ENCODE data around the gene ZDHHC8.

ZDHHC8 gene

GRCh38 chr22:20111689-20112622, 19.6 kb upstream of the ZDHHC8 start:
- no peak overlapping the region for H3K4me2 ChIP-seq (ENCODE audit: low read length)
- peaks cover 34% of the 10 kb centered on the region for H3K79me2 ChIP-seq (ENCODE audit: low read length)
- peaks cover 76% of the 10 kb centered on the region for H3K36me3 ChIP-seq (replicated peaks; ENCODE audit: low read depth, low read length)
- H2AFZ ChIP-seq (ENCODE audit: low read depth, low read length), result no peak overlapping the region
- H3K9me3 ChIP-seq (ENCODE audit: insufficient read depth, low read length), result no peaks in the 10 kb centered on the region
- peaks cover 8% of the 10 kb centered on the region for H3K4me1 ChIP-seq (ENCODE audit: low read length)
- H3K9ac ChIP-seq (ENCODE audit: low read length), result no peak overlapping the region
- H3K27ac ChIP-seq (ENCODE audit: low read length), result no peak overlapping the region
- no peak overlapping the region for H3K4me3 ChIP-seq (ENCODE audit: low read length)
- no peaks in the 10 kb centered on the region for H3K27me3 ChIP-seq (ENCODE audit: low read depth, low read length)
- H4K20me1 ChIP-seq (ENCODE audit: insufficient read depth, low read length), result 0 out of 2 replicates have a peak, but pooled peaks cover 3% of the 10 kb centered on the region
- no peak for TF ChIP-seq EZH2phosphoT487 (IDR thresholded peaks at IDR 0.05; ENCODE audit: low read depth)
- TF ChIP-seq, protein P1, sequence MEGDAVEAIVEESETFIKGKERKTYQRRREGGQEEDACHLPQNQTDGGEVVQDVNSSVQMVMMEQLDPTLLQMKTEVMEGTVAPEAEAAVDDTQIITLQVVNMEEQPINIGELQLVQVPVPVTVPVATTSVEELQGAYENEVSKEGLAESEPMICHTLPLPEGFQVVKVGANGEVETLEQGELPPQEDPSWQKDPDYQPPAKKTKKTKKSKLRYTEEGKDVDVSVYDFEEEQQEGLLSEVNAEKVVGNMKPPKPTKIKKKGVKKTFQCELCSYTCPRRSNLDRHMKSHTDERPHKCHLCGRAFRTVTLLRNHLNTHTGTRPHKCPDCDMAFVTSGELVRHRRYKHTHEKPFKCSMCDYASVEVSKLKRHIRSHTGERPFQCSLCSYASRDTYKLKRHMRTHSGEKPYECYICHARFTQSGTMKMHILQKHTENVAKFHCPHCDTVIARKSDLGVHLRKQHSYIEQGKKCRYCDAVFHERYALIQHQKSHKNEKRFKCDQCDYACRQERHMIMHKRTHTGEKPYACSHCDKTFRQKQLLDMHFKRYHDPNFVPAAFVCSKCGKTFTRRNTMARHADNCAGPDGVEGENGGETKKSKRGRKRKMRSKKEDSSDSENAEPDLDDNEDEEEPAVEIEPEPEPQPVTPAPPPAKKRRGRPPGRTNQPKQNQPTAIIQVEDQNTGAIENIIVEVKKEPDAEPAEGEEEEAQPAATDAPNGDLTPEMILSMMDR (IDR thresholded peaks at IDR 0.05; ENCODE audit: low read depth, low read length), result no peak

- H4K20me1 ChIP-seq (ENCODE audit: insufficient read depth, low read length), result 0 out of 2 replicates have a peak, but pooled peaks cover 3% of the 10 kb centered on the region
- H3K27me3 ChIP-seq (ENCODE audit: low read depth, low read length), result no peaks in the 10 kb centered on the region
- H3K79me2 ChIP-seq (ENCODE audit: low read length), result peaks cover 39% of the 10 kb centered on the region
- H3K27ac ChIP-seq (ENCODE audit: low read length), result no peak overlapping the region
- no peak for TF ChIP-seq EZH2phosphoT487 (IDR thresholded peaks at IDR 0.05; ENCODE audit: low read depth)
- TF ChIP-seq, protein P1 (IDR thresholded peaks at IDR 0.05; ENCODE audit: low read depth, low read length), result no peak
- no peak overlapping the region for H3K4me2 ChIP-seq (ENCODE audit: low read length)
- no peak overlapping the region for H3K4me3 ChIP-seq (ENCODE audit: low read length)
- no peak overlapping the region for H2AFZ ChIP-seq (ENCODE audit: low read depth, low read length)
- no peaks in the 10 kb centered on the region for H3K9me3 ChIP-seq (ENCODE audit: insufficient read depth, low read length)
- peaks cover 68% of the 10 kb centered on the region for H3K36me3 ChIP-seq (replicated peaks; ENCODE audit: low read depth, low read length)
- no peak overlapping the region for H3K9ac ChIP-seq (ENCODE audit: low read length)
- peaks cover 8% of the 10 kb centered on the region for H3K4me1 ChIP-seq (ENCODE audit: low read length)
Observed at GRCh38 chr22:20112623-20113511, 18.7 kb upstream of the ZDHHC8 start.

DNA sequence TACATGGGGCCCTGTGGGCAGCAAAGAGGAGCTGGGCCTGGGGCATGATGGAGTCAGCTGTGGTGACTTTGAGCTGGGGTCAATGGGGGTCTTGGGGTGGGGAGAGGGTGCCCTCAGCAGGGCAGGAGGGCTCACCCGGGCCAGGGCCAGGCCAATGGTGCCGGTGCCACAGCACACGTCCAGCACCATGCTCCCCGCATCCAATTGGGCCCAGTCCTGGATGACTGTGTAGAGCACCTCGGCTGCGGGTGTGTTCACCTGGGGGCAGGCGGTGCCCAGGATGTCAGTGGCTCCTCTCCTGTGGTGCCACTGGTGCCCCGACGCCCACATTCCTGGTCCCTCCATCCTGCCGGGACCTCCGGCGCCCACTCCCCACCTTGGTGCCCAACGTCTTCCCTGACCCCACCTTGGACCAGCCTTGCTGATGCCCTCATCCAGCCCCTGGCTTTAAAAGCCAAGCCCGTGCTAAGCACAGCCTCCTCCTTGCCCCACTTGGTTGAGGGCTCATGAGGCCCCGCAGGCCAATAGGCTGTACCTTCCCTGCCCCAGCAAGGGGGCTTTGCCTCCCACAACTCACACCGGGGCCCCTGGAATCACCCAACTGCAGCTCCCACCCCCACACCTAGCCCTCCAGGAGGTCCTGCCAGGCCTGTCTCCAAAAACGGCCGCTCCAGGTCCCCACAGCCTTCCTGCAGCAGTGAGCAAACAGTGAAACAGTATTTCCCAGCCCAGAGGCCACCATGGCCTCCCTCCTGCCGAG, 17.9 kb upstream of the ZDHHC8 start:
- peaks cover 47% of the 10 kb centered on the region for H3K79me2 ChIP-seq (ENCODE audit: low read length)
- peaks cover 5% of the 10 kb centered on the region; the same call in 1 of the 2 replicates for H4K20me1 ChIP-seq (ENCODE audit: insufficient read depth, low read length)
- H3K27ac ChIP-seq (ENCODE audit: low read length), result no peak overlapping the region
- no peaks in the 10 kb centered on the region for H3K9me3 ChIP-seq (ENCODE audit: insufficient read depth, low read length)
- H3K4me1 ChIP-seq (ENCODE audit: low read length), result peaks cover 11% of the 10 kb centered on the region
- H2AFZ ChIP-seq (ENCODE audit: low read depth, low read length), result no peak overlapping the region
- H3K4me2 ChIP-seq (ENCODE audit: low read length), result no peak overlapping the region
- H3K36me3 ChIP-seq (replicated peaks; ENCODE audit: low read depth, low read length), result peaks cover 70% of the 10 kb centered on the region
- no peaks in the 10 kb centered on the region for H3K27me3 ChIP-seq (ENCODE audit: low read depth, low read length)
- TF ChIP-seq, protein P1 (IDR thresholded peaks at IDR 0.05; ENCODE audit: low read depth, low read length), result no peak
- TF ChIP-seq EZH2phosphoT487 (IDR thresholded peaks at IDR 0.05; ENCODE audit: low read depth), result no peak
- no peak overlapping the region for H3K9ac ChIP-seq (ENCODE audit: low read length)
- H3K4me3 ChIP-seq (ENCODE audit: low read length), result no peak overlapping the region

All from OCI-LY3 (cell line).